HG03354 (cell line): ENCODE data around the gene DISC1.
A peak's percentile ranks its signal among the peaks of the same experiment; 100 is the strongest.
"Not testable (repeated sequence)": the region's sequence is repeated elsewhere in the genome, so short reads cannot be mapped to it uniquely, and the experiment has no call there.

Source experiments
- ATAC-seq: cut with Tn5 transposase; IDR thresholded peaks from one replicate; pipeline ENCODE4 v1.9.1; 2021; ENCODE audit warnings: mild to moderate bottlenecking; ENCODE audit not compliant: unreplicated experiment, poor library complexity, severe bottlenecking

The DISC1 gene

GRCh38 chr1:231720652-231721325 is 94.2 kb downstream of the DISC1 start:
- no peak for ATAC-seq

- no peak for ATAC-seq
Observed at GRCh38 chr1:231721436-231721835, 94.8 kb downstream of the DISC1 start.

GRCh38 chr1:231722356-231722755 is 95.8 kb downstream of the DISC1 start:
- no peak for ATAC-seq

- ATAC-seq: no peak
Observed at GRCh38 chr1:231723146-231723545, 96.6 kb downstream of the DISC1 start.

GRCh38 chr1:231724041-231724440 is 97.5 kb downstream of the DISC1 start:
- no peak for ATAC-seq

- peak; percentile 73 for ATAC-seq
Observed at GRCh38 chr1:231724876-231725647, 98.5 kb downstream of the DISC1 start.

DNA sequence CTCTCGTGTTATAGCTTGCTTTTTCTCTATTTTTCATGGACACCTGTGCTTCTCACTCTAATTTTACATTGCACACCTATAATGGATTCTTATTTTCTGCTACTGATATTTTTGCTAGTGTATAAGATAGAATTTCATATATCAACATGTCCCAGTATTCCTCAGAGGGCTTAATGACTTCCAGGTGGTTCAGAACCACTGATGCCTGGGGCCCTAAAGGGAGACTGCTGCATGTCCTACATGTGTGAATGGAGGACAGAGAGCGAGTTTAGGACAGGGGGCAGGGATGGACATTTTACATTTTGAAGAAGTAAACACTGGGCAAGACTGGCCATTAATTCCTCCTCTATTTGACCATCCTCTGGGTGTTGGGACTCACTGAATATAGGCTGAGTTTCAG is 100.6 kb downstream of the DISC1 start:
- no peak for ATAC-seq

DNA sequence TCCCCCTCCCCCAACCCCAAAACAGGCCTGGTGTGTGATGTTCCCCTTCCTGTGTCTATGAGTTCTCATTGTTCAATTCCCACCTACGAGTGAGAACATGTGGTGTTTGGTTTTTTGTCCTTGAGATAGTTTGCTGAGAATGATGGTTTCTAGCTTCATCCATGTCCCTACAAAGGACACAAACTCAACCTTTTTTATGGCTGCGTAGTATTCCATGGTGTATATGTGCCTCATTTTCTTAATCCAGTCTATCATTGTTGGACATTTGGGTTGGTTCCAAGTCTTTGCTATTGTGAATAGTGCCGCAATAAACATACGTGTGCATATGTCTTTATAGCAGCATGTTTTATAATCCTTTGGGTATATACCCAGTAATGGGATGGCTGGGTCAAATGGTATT is 102.4 kb downstream of the DISC1 start:
- not testable (repeated sequence) for ATAC-seq

DNA sequence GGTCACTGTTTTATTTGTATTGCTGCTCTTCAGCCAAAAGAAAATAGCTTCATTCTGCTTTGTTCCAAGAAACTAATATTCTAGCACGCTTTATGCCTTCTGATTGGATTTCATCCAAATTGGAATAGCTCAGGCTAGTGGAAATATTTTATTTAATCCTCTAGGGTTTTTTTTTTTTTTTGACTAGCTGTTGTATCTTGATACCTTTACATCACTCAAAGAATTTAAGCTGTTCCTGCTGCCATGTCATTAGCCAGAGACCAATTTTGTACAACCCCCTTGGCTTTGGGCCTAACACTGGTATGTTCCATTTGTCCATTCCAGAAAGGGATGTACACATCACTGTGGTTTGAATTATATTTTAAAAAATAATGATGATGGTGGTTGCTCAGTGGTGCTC is 103.0 kb downstream of the DISC1 start:
- ATAC-seq: no peak

- no peak for ATAC-seq
Observed at GRCh38 chr1:231731268-231731667, 104.7 kb downstream of the DISC1 start.

- ATAC-seq: no peak
Observed at GRCh38 chr1:231733063-231733462, 106.5 kb downstream of the DISC1 start.

DNA sequence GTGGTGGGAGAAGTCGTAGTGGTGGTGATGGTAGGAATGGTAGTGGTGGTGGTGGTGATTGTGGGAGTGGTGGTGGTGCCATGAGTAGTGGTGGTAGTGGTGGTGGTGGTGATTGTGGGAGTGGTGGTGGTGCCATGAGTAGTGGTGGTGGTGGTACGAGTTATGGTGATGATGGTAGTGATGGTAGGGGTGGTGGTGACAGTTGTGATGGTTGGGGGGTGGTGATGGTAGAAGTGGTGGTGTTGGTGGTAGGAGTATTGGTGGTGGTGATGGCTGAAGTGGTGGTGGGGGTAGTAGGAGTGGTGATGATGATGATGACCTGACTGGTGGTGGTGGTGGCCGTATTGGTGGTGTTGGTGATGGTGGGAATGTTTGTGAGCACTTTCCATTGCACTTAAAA is 107.1 kb downstream of the DISC1 start:
- no peak for ATAC-seq

GRCh38 chr1:231734417-231734816 is 107.8 kb downstream of the DISC1 start:
- ATAC-seq: no peak

DNA sequence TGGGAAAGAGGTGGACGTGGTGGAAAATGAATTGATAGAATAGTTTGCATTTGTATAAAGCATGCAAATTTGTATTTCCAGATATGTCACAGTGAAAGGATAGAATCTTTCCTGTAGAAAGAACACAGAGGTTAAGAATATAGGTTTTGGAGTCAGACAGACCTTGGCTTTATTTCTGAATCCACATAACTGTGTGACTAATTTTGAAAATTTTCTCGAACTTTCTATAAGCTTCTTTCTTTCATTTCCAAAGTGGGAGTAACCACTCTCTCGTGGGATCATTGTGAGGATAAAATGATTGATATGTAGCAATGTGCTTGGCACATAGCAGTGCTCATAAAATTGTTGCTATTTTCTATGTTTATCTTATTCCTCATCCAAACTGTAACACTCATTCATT is 108.8 kb downstream of the DISC1 start:
- ATAC-seq: no peak

- no peak for ATAC-seq
Observed at GRCh38 chr1:231735941-231736340, 109.4 kb downstream of the DISC1 start.

GRCh38 chr1:231736464-231736863 is 109.9 kb downstream of the DISC1 start:
- no peak for ATAC-seq

DNA sequence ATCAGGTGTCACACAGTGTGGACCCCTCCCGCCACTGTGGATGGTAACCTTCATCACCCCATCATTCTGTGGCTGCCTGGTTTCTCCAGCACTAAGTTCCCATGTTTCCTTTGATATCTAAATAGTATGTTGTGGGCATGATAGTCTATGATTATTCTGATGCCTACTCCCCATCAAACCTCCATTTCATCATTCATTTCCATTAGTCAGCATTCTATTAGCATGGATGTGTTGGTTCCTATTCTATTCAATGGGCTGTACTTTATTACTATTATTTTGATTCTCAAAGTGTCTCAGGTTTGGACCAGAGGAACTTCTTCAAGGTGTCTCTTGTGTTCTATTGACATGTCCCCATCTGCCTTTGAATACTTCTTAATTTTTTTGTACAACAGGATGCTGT is 112.0 kb downstream of the DISC1 start:
- no peak for ATAC-seq

GRCh38 chr1:231743966-231744365 is 117.4 kb downstream of the DISC1 start:
- no peak for ATAC-seq

- no peak for ATAC-seq
Observed at GRCh38 chr1:231748760-231749415, 122.3 kb downstream of the DISC1 start.

- no peak for ATAC-seq
Observed at GRCh38 chr1:231750296-231750695, 123.7 kb downstream of the DISC1 start.

GRCh38 chr1:231750818-231751362 is 124.3 kb downstream of the DISC1 start:
- no peak for ATAC-seq
